H1 (cell line): ENCODE results near the gene UBE2G2. TPM values are rescaled to one million over a fixed set of nuclear protein-coding genes. Genes with fewer than 3 reads are reported as not detected.

Source experiments
- CTCF ChIA-PET: fragments of 300-600 bp; sonication (Branson Sonifier 250); formaldehyde crosslinking; loops from one replicate; lab custom pipeline; 2021; ENCODE audit not compliant: partially characterized antibody; lab: Charles Lee
- POLR2A ChIA-PET: fragments of 300-600 bp; sonication (Branson Sonifier 250); formaldehyde crosslinking; loops from one replicate; lab custom pipeline; 2021; ENCODE audit warnings: inconsistent platforms; ENCODE audit not compliant: partially characterized antibody; lab: Charles Lee
- DNase-seq, 2 experiments: peaks; one replicate each; pipeline versions ENCODE4 v3.0.0 to v3.0.0-alpha.2; 2010 to 2022; ENCODE audit warnings: low spot score in 2 of 2, low read depth in 1 of 2, mixed read lengths in 1 of 2
- FAIRE-seq: peaks from 2 replicates; lab custom pipeline; 2011; peaks lifted over from hg19 to GRCh38; lab: Jason Lieb, UNC
- H2AFZ ChIP-seq: 2 replicates; pipeline ENCODE4 v1.8.1; 2012; ENCODE audit warnings: low read length, inconsistent platforms
- H2AK5ac ChIP-seq: 2 replicates; pipeline ENCODE4 v1.6.1; 2013; ENCODE audit warnings: low read depth, low read length
- H2BK120ac ChIP-seq: replicated peaks from 2 replicates; pipeline ENCODE3; 2013; ENCODE audit warnings: low read depth, low read length, inconsistent platforms
- H2BK12ac ChIP-seq: 2 replicates; pipeline ENCODE4 v1.6.1; 2013; ENCODE audit warnings: low read depth, low read length
- H2BK15ac ChIP-seq: 2 replicates; pipeline ENCODE4 v1.6.1; 2013; ENCODE audit warnings: low read length
- H2BK20ac ChIP-seq: 2 replicates; pipeline ENCODE4 v1.6.1; 2013; ENCODE audit warnings: low read length
- H2BK5ac ChIP-seq: 2 replicates; pipeline ENCODE4 v1.6.1; 2013; ENCODE audit warnings: low read depth, low read length
- H3K14ac ChIP-seq: 2 replicates; pipeline ENCODE4 v1.6.1; 2013; ENCODE audit warnings: inconsistent platforms; ENCODE audit not compliant: insufficient read length
- H3K18ac ChIP-seq: 2 replicates; pipeline ENCODE4 v1.6.1; 2013; ENCODE audit warnings: low read length; ENCODE audit errors: extremely low read depth
- H3K23ac ChIP-seq: 2 replicates; pipeline ENCODE4 v1.6.1; 2013; ENCODE audit warnings: inconsistent platforms; ENCODE audit not compliant: insufficient read length
- H3K23me2 ChIP-seq: 2 replicates; pipeline ENCODE4 v1.6.1; 2013; ENCODE audit warnings: low read depth, low read length
- H3K27ac ChIP-seq: 2 replicates; pipeline ENCODE4 v1.6.1; 2011; ENCODE audit warnings: low read depth, low read length, inconsistent platforms
- H3K27me3 ChIP-seq, 4 experiments: replicated peaks in 1 of 4; 1 replicate in 1 of 4; 2 replicates in 3 of 4; pipeline versions ENCODE4 v1.6.1 to v1.8.1; 2011 to 2013; ENCODE audit warnings: low read length in 3 of 4, mild to moderate bottlenecking in 3 of 4, inconsistent platforms in 2 of 4, mixed read lengths in 2 of 4, moderate library complexity in 1 of 4; ENCODE audit not compliant: control insufficient read depth in 3 of 4, insufficient read depth in 3 of 4; ENCODE audit errors: extremely low read depth in 1 of 4
- H3K36me3 ChIP-seq, 4 experiments: 2 replicates each; pipeline versions ENCODE4 v1.6.1 to v1.8.1; 2011 to 2013; ENCODE audit warnings: mild to moderate bottlenecking in 4 of 4, low read length in 3 of 4, moderate library complexity in 2 of 4, control low read depth in 1 of 4, inconsistent platforms in 1 of 4; ENCODE audit not compliant: insufficient read depth in 4 of 4, control insufficient read depth in 2 of 4
- H3K4ac ChIP-seq: replicated peaks from 2 replicates; pipeline ENCODE3; 2013; ENCODE audit warnings: low read length, low read depth, mixed read lengths, inconsistent platforms; ENCODE audit not compliant: insufficient read length
- H3K4me1 ChIP-seq, 4 experiments: replicated peaks in 1 of 4; 1 replicate in 1 of 4; 2 replicates in 3 of 4; pipeline versions ENCODE4 v1.6.1 to v1.8.1; 2011 to 2013; ENCODE audit warnings: low read length in 3 of 4, inconsistent platforms in 2 of 4, mixed read lengths in 1 of 4; ENCODE audit not compliant: insufficient read depth in 4 of 4, control insufficient read depth in 3 of 4
- H3K4me2 ChIP-seq, 2 experiments: 2 replicates each; pipeline versions ENCODE4 v1.6.1 to v1.8.1; 2011 to 2013; ENCODE audit warnings: low read depth in 2 of 2, low read length in 2 of 2, control low read depth in 1 of 2, inconsistent platforms in 1 of 2, mild to moderate bottlenecking in 1 of 2; ENCODE audit not compliant: insufficient read depth in 1 of 2
- H3K4me3 ChIP-seq, 4 experiments: fragments of 200-600, 300-600 bp in 1 of 4; sonication (generic), shearing (Covaris generic), sonication (Bioruptor Twin) in 1 of 4; 2 replicates each; pipeline versions ENCODE4 v1.5.1 to v1.8.1; 2011 to 2016; ENCODE audit warnings: low read length in 4 of 4, low read depth in 3 of 4, control low read depth in 2 of 4, inconsistent platforms in 2 of 4, mild to moderate bottlenecking in 2 of 4, mixed read lengths in 1 of 4, moderate library complexity in 1 of 4; ENCODE audit not compliant: insufficient read depth in 2 of 4; ENCODE audit errors: extremely low read depth in 1 of 4
- H3K56ac ChIP-seq: replicated peaks from 2 replicates; pipeline ENCODE3; 2013; ENCODE audit warnings: low read depth, mild to moderate bottlenecking, mixed read lengths, low read length, inconsistent platforms; ENCODE audit not compliant: insufficient read length
- H3K79me1 ChIP-seq: 2 replicates; pipeline ENCODE4 v1.6.1; 2013; ENCODE audit warnings: low read depth, low read length, control low read depth
- H3K79me2 ChIP-seq, 2 experiments: 2 replicates each; pipeline versions ENCODE4 v1.6.1 to v1.8.1; 2012 to 2013; ENCODE audit warnings: low read length in 2 of 2, mild to moderate bottlenecking in 2 of 2, inconsistent platforms in 1 of 2; ENCODE audit not compliant: insufficient read depth in 2 of 2, control insufficient read depth in 1 of 2
- H3K9ac ChIP-seq, 4 experiments: replicated peaks in 1 of 4; 1 replicate in 1 of 4; 2 replicates in 3 of 4; pipeline versions ENCODE4 v1.6.1 to v1.8.1; 2011 to 2013; ENCODE audit warnings: low read depth in 3 of 4, low read length in 3 of 4, control low read depth in 2 of 4, mild to moderate bottlenecking in 2 of 4, moderate library complexity in 2 of 4, inconsistent platforms in 1 of 4; ENCODE audit errors: extremely low read depth in 1 of 4
- H3K9me3 ChIP-seq, 2 experiments: 2 replicates each; pipeline versions ENCODE4 v1.6.1 to v1.8.1; 2012 to 2013; ENCODE audit warnings: mild to moderate bottlenecking in 2 of 2, moderate library complexity in 2 of 2, control low read depth in 1 of 2, inconsistent platforms in 1 of 2, low read depth in 1 of 2, low read length in 1 of 2, mixed read lengths in 1 of 2; ENCODE audit not compliant: insufficient read depth in 2 of 2
- H4K20me1 ChIP-seq, 2 experiments: replicated peaks in 1 of 2; 2 replicates each; pipeline versions ENCODE3 to v1.8.1; 2011 to 2013; ENCODE audit warnings: inconsistent platforms in 2 of 2, low read length in 2 of 2, mild to moderate bottlenecking in 1 of 2; ENCODE audit not compliant: insufficient read depth in 2 of 2, control insufficient read depth in 1 of 2
- H4K5ac ChIP-seq: 2 replicates; pipeline ENCODE4 v1.6.1; 2013; ENCODE audit warnings: low read length, low read depth, mixed read lengths, inconsistent platforms; ENCODE audit not compliant: insufficient read length
- H4K8ac ChIP-seq: 2 replicates; pipeline ENCODE4 v1.8.0; 2013; ENCODE audit warnings: mild to moderate bottlenecking, moderate library complexity, low read length, inconsistent platforms; ENCODE audit not compliant: insufficient read depth; ENCODE audit errors: extremely low read depth
- H4K91ac ChIP-seq: replicated peaks from 2 replicates; pipeline ENCODE3; 2013; ENCODE audit warnings: low read length, mixed read lengths, inconsistent platforms; ENCODE audit not compliant: insufficient read length
- BACH1 ChIP-seq: IDR thresholded peaks from 2 replicates; pipeline ENCODE4 v1.6.1; 2012; ENCODE audit warnings: low read length, improper control_type of control experiment
- CTBP2 ChIP-seq: IDR thresholded peaks from 2 replicates; pipeline ENCODE4 v1.7.0; 2011; ENCODE audit warnings: borderline replicate concordance, mild to moderate bottlenecking, moderate library complexity, mixed read lengths, low read length; ENCODE audit not compliant: insufficient read depth, insufficient read length
- RAD21 ChIP-seq, 2 experiments: IDR thresholded peaks in 1 of 2; conservative IDR thresholded peaks in 1 of 2; 2 replicates each; pipeline ENCODE4 v1.6.1; 2011; ENCODE audit warnings: low read depth in 2 of 2, low read length in 2 of 2, improper control_type of control experiment in 1 of 2, inconsistent platforms in 1 of 2, mild to moderate bottlenecking in 1 of 2, moderate library complexity in 1 of 2
- WGBS, 2 experiments: shearing (Covaris generic) in 1 of 2; methylation state at CpG; one replicate each; pipeline versions ENCODE4 v1.1.6 to v1.1.7; 2013 to 2015; ENCODE audit warnings: low lambda C conversion rate in 2 of 2, mixed read lengths in 2 of 2, inconsistent platforms in 1 of 2, low coverage in 1 of 2, missing lambda C conversion rate in 1 of 2; ENCODE audit not compliant: insufficient replicate concordance in 2 of 2, insufficient coverage in 1 of 2, insufficient read length in 1 of 2; ENCODE audit errors: extremely low coverage in 1 of 2, missing lambda C conversion rate in 1 of 2; 5-methylcytosine and 5-hydroxymethylcytosine counted together
- polyA plus RNA-seq, 7 experiments: library from polyadenylated mRNA; depleted of rRNA in 3 of 7; stranded (reverse) in 5 of 7; unstranded in 2 of 7; fragments of >200 nt in 5 of 7; fragments of 200-250 nt in 2 of 7; gene quantifications; 1 replicate in 5 of 7; 2 replicates in 1 of 7; 4 replicates in 1 of 7; pipeline versions ENCODE4 v1.2.1 to v1.2.3, GENCODE V29; 2011 to 2013; ENCODE audit warnings: missing spikeins in 2 of 7, mixed read lengths in 2 of 7
- total RNA-seq: library from RNA; stranded (reverse); fragmentation: NEBNext Ultra II Directional; extraction: Animal tissue kit (Norgen Biotek cat#: 25700); gene quantifications from 2 replicates; pipeline ENCODE4 v1.2.1, GENCODE V29; 2021
- TF ChIP-seq, protein P1 (sequence below), 3 experiments: IDR thresholded peaks; 1 replicate in 2 of 3; 2 replicates in 1 of 3; pipeline versions ENCODE4 v1.5.1 to v1.6.1; 2011; ENCODE audit warnings: low read length in 3 of 3, mild to moderate bottlenecking in 3 of 3, inconsistent platforms in 2 of 3, low read depth in 1 of 3, moderate library complexity in 1 of 3; ENCODE audit not compliant: insufficient read depth in 1 of 3; ENCODE audit errors: control extremely low read depth in 1 of 3
- TF ChIP-seq, protein P2 (sequence below): IDR thresholded peaks from 2 replicates; pipeline ENCODE4 v1.6.1; 2012; ENCODE audit warnings: inconsistent platforms
- TF ChIP-seq, protein P3 (sequence below): IDR thresholded peaks from 2 replicates; pipeline ENCODE4 v1.6.1; 2012; ENCODE audit warnings: inconsistent platforms

UBE2G2 gene
- total and polyA plus RNA-seq, 2 of the 8 experiments (the other 6 are each of a cell fraction or from before 2014, with no cell fraction given), result 96.3 to 101 TPM

DNA sequence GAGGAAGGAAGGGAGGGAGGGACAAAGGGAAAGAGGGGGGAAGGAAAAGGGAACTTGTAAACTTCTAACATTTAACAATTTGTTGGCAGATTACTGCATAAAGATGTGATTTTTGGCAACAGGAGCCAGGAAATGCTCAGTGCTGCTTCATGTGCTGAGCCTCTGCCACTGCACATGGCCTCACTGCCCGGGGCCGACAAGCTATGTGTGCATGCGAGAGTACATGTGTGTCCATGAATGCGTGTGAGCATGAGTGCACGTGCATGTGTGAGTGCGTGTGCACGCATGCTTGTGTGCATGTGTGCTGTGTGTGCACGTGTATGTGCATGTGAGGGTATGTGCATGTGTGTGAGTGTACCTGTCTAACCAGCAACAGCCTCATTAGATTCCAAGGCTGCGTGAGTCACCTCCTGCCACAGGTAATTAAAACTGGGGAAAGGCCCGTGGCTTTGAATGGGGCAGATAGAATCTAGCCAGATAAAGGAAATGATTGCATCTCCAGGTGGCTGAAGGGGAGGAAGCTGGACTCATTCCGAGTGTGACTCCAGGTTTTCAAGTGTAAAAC lies 48.9 kb downstream of the UBE2G2 start:
- H3K23me2 ChIP-seq, result 0 out of 2 replicates have a peak, but pooled peaks cover 4% of the 10 kb centered on the region
- no peak overlapping the region for H3K27ac ChIP-seq
- H3K4me1 ChIP-seq, result peaks cover 0 to 33% (median 18%) of the 10 kb centered on the region in 4 experiments; a peak in 6 of 7 replicates
- peak overlapping the region; percentile 82; the same call in 1 of the 2 replicates for H2BK12ac ChIP-seq
- TF ChIP-seq, protein P1, sequence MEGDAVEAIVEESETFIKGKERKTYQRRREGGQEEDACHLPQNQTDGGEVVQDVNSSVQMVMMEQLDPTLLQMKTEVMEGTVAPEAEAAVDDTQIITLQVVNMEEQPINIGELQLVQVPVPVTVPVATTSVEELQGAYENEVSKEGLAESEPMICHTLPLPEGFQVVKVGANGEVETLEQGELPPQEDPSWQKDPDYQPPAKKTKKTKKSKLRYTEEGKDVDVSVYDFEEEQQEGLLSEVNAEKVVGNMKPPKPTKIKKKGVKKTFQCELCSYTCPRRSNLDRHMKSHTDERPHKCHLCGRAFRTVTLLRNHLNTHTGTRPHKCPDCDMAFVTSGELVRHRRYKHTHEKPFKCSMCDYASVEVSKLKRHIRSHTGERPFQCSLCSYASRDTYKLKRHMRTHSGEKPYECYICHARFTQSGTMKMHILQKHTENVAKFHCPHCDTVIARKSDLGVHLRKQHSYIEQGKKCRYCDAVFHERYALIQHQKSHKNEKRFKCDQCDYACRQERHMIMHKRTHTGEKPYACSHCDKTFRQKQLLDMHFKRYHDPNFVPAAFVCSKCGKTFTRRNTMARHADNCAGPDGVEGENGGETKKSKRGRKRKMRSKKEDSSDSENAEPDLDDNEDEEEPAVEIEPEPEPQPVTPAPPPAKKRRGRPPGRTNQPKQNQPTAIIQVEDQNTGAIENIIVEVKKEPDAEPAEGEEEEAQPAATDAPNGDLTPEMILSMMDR (IDR thresholded peaks at IDR 0.05; ENCODE audit: control extremely low read depth in 1 of 3, insufficient read depth in 1 of 3, low read depth in 1 of 3, low read length in 3 of 3), result peak in 1 of 3 experiments; percentile 35; a peak in 1 of 4 replicates
- TF ChIP-seq, protein P2, sequence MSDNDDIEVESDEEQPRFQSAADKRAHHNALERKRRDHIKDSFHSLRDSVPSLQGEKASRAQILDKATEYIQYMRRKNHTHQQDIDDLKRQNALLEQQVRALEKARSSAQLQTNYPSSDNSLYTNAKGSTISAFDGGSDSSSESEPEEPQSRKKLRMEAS, result 0 out of 2 replicates have a peak, but pooled peaks have one; percentile 12
- TF ChIP-seq CTBP2, result no peak
- TF ChIP-seq, protein P3, sequence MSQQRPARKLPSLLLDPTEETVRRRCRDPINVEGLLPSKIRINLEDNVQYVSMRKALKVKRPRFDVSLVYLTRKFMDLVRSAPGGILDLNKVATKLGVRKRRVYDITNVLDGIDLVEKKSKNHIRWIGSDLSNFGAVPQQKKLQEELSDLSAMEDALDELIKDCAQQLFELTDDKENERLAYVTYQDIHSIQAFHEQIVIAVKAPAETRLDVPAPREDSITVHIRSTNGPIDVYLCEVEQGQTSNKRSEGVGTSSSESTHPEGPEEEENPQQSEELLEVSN, result peak; percentile 23; the same call in 1 of the 2 replicates
- no peak for TF ChIP-seq BACH1
- peak in 1 of 2 experiments; percentile 6; a peak in 1 of 4 replicates for TF ChIP-seq RAD21 (IDR thresholded peaks at IDR 0.05 in 1 of 2, conservative IDR thresholded peaks at IDR 0.05 in 1 of 2; ENCODE audit: low read depth in 2 of 2, low read length in 2 of 2)
- H3K9ac ChIP-seq, result no peak overlapping the region
- H4K91ac ChIP-seq, result peak overlapping the region; percentile 97
- H2BK5ac ChIP-seq, result peak overlapping the region; percentile 76; the same call in 1 of the 2 replicates
- FAIRE-seq, result no peak
- no peak overlapping the region for H3K4me2 ChIP-seq
- H3K36me3 ChIP-seq, result no peaks in the 10 kb centered on the region
- H2BK20ac ChIP-seq, result peak overlapping the region; percentile 96
- CTCF ChIA-PET, result interaction anchor here (0.8 to 2.6 kb wide), 12 partner anchors 10 to 265 kb away, joined by 3 to 14 read pairs (median 4); no protein-coding TSS in a partner anchor
- no peak overlapping the region for H3K4me3 ChIP-seq
- 84% methylated on average over 11 of the region's 11 CpGs; no CpG with 5 or more reads in 1 of the 2 experiments for WGBS, 2 experiments
- no peak overlapping the region for H3K56ac ChIP-seq
- peak overlapping the region; percentile 72 for H3K18ac ChIP-seq
- H2BK15ac ChIP-seq, result peak overlapping the region; percentile 100
- no peaks in the 10 kb centered on the region for H3K79me1 ChIP-seq
- peak overlapping the region; percentile 44 for H4K5ac ChIP-seq
- H3K23ac ChIP-seq, result no peak overlapping the region
- no peak for DNase-seq
- no peak overlapping the region for H4K8ac ChIP-seq
- no peaks in the 10 kb centered on the region; a peak in 1 of 4 replicates for H3K9me3 ChIP-seq
- no peak overlapping the region for H2AFZ ChIP-seq
- POLR2A ChIA-PET, result interaction anchor here (1.1 to 1.8 kb wide), 2 partner anchors 30 to 170 kb away, joined by 3 to 4 read pairs; no protein-coding TSS in a partner anchor
- peaks cover 0 to 3% of the 10 kb centered on the region in 2 experiments for H4K20me1 ChIP-seq
- H3K79me2 ChIP-seq, result no peaks in the 10 kb centered on the region
- peak overlapping the region; percentile 61 for H2AK5ac ChIP-seq
- peak overlapping the region; percentile 92 for H3K4ac ChIP-seq
- H2BK120ac ChIP-seq, result peak overlapping the region; percentile 10
- H3K14ac ChIP-seq, result no peak overlapping the region
- 0 out of 7 replicates have a peak, but pooled peaks cover 0 to 7% (median under 1%) of the 10 kb centered on the region in 4 experiments for H3K27me3 ChIP-seq
